Ovary (tissue), 9 donors: ENCODE results near the gene NAA10. TPM values are rescaled to one million over a fixed set of nuclear protein-coding genes. Genes with fewer than 3 reads are reported as not detected.
A peak's percentile ranks its signal among the peaks of the same experiment; 100 is the strongest.

Source experiments
- DNase-seq, 5 donors: peaks; one replicate each; pipeline ENCODE4 v3.0.0-alpha.2; 2019 to 2020
- H3K27ac ChIP-seq, 2 donors: fragments of 200-600 bp; one replicate each; pipeline versions ENCODE4 v1.5.1 to v1.8.0; 2019 to 2022
- H3K27me3 ChIP-seq: fragments of 200-600 bp; one replicate; pipeline ENCODE4 v1.8.0; 2022
- H3K36me3 ChIP-seq: fragments of 200-600 bp; sonication (generic); one replicate; pipeline ENCODE4 v1.5.1; 2019
- H3K4me1 ChIP-seq: one replicate; pipeline ENCODE4 v1.8.1; 2013; ENCODE audit warnings: mild to moderate bottlenecking, moderate library complexity; ENCODE audit not compliant: insufficient read depth
- H3K4me3 ChIP-seq: fragments of 200-600 bp; sonication (generic); one replicate; pipeline ENCODE4 v1.5.1; 2017
- H3K9me3 ChIP-seq, 2 donors: fragments of 200-600 bp in 1 of 2; sonication (generic) in 1 of 2; one replicate each; pipeline versions ENCODE4 v1.5.1 to v1.8.1; 2013 to 2019; ENCODE audit warnings: mild to moderate bottlenecking in 1 of 2, moderate library complexity in 1 of 2
- EP300 ChIP-seq: sonication (generic); formaldehyde crosslinking; IDR thresholded peaks from one replicate; pipeline ENCODE4 v1.6.1; 2017; ENCODE audit warnings: antibody characterized with exemption
- POLR2A ChIP-seq: fragments of 450-650 bp; IDR thresholded peaks from one replicate; pipeline ENCODE4 v1.6.1; 2017; ENCODE audit warnings: antibody characterized with exemption, mild to moderate bottlenecking, moderate library complexity
- WGBS, 3 donors: extraction: QIAGEN DNeasy Blood & Tissue Kit in 1 of 3; methylation state at CpG; one replicate each; pipeline versions ENCODE4 v1.1.5 to v1.1.7; 2013 to 2017; 5-methylcytosine and 5-hydroxymethylcytosine counted together
- intact Hi-C, 4 donors: fragments of 100-400 bp; cut with DNase I; formaldehyde crosslinking; loops; one replicate each; pipeline versions ENCODE4 v1.11.0 to v1.15.1; 2022 to 2023
- polyA plus RNA-seq, 2 donors: library from polyadenylated mRNA; stranded (reverse); fragments of 200-250 nt in 1 of 2; fragments of 350-450 nt in 1 of 2; fragmentation: Illumina TruSeq in 1 of 2; extraction: RNeasy Lipid Tissue Mini Kit (QIAGEN cat#74804) in 1 of 2; gene quantifications; one replicate each; pipeline ENCODE4 v1.2.3, GENCODE V29; 2013 to 2014
- total RNA-seq, 7 donors: library from RNA; depleted of rRNA in 2 of 7; stranded (reverse); fragments of >200 nt in 2 of 7; fragmentation: NEBNext Ultra II Directional in 3 of 7; extraction: Animal tissue kit (Norgen Biotek cat#: 25700) in 3 of 7; gene quantifications; one replicate each; pipeline versions ENCODE4 v1.1.0 to v1.2.4, GENCODE V29; 2016 to 2023
- TF ChIP-seq, protein P1 (sequence below), 3 donors: fragments of 450-650 bp in 2 of 3; fragments of 200-600 bp in 1 of 3; IDR thresholded peaks; one replicate each; pipeline versions ENCODE4 v1.5.1 to v1.8.0; 2016 to 2022; ENCODE audit warnings: antibody characterized with exemption in 3 of 3, mild to moderate bottlenecking in 1 of 3
- donor health status: DM: no; HTN: no; CAD: no; lungs with moderate emphysema.
- donor health status: DM: no; HTN: no; CAD: no.
- donor health status: Bipolar disorder and iron deficiency.
- donor health status: DM: yes; HTN: yes; CAD: no.
- donor health status: DM: no; HTN: no; CAD: no.
- donor health status: DM: yes; HTN: yes; CAD: no.

The NAA10 gene
- total and polyA plus RNA-seq, 9 donors: 36.7 to 95.5 (median 64.9) TPM

DNA sequence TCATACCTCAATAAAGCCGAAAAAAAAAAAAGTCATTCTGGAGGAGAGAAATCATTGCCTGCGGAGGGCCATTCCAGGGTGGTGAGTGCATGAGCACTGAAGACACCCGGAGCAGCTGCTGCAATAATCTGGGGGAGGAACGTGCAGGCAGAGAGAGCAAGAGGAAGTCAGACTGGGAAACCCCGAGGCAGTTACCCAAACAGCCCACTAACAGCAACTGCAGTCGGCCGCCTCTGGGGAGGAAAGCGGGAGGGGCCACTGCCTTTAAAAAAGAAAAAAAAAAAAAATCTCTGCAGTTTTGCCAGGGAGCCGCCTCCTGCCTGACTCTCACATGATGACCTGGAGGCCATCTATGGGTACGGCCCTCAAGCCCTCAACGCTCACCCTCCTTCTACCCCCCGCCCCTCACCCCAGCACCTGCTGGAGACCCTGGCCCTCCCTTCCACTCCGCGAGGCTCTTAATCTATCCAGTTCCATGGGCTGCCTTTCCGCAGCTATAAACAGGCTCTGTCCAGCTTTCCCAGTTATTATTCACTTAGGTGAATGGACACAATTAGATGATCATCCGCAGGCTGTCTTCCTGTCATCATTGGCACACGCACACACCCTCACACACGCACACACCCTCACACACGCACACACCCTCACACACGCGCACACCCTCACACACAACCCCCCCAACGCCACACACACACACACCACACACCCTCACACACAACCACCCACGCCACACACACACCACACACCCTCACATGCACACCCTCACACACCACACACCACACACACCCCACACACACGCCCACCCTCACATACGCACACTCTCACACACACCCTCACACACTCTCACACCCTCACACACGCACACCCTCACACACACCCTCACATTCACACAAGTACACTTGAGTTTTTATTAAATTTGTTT is 33.7 kb downstream of the NAA10 start:
- Histone ChIP-seq H3K9me3 (peaks cover 0 to 3% of the 10 kb centered on the region in 2 donors), H3K4me1 (no peaks in the 10 kb centered on the region), H3K27ac (no peak overlapping the region), H3K36me3 (no peaks in the 10 kb centered on the region), H3K27me3 (no peaks in the 10 kb centered on the region), H3K4me3 (no peak overlapping the region)
- intact Hi-C loops: no loop called here
- DNase-seq: peak in 1 of 5 donors; percentile 37
- WGBS, 3 donors: 41 to 50% (median 42%) methylated on average over 26 of the region's 26 CpGs
- TF ChIP-seq, protein P1, sequence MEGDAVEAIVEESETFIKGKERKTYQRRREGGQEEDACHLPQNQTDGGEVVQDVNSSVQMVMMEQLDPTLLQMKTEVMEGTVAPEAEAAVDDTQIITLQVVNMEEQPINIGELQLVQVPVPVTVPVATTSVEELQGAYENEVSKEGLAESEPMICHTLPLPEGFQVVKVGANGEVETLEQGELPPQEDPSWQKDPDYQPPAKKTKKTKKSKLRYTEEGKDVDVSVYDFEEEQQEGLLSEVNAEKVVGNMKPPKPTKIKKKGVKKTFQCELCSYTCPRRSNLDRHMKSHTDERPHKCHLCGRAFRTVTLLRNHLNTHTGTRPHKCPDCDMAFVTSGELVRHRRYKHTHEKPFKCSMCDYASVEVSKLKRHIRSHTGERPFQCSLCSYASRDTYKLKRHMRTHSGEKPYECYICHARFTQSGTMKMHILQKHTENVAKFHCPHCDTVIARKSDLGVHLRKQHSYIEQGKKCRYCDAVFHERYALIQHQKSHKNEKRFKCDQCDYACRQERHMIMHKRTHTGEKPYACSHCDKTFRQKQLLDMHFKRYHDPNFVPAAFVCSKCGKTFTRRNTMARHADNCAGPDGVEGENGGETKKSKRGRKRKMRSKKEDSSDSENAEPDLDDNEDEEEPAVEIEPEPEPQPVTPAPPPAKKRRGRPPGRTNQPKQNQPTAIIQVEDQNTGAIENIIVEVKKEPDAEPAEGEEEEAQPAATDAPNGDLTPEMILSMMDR (IDR thresholded peaks at IDR 0.05): no peak
- TF ChIP-seq EP300 (no peak), POLR2A (no peak)

DNA sequence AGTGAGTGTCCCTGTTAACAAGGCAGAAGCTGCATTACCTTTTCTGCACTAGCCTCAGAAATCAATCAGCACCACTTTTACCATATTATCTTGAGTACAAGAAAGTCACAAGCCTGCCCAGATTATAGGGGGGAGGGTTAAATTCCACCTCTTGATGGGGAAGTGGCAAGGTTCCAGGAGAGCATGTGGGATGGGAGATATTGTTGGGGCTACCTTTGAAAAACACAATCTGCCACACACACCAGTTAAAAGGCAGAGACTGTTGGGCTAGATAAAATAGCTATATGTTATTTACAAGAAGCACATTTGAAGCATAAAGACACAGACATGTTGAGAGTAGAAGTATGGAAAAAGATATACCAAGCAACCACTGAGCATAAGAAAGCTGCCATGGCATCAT is 36.9 kb downstream of the NAA10 start:
- intact Hi-C loops: no loop called here

DNA sequence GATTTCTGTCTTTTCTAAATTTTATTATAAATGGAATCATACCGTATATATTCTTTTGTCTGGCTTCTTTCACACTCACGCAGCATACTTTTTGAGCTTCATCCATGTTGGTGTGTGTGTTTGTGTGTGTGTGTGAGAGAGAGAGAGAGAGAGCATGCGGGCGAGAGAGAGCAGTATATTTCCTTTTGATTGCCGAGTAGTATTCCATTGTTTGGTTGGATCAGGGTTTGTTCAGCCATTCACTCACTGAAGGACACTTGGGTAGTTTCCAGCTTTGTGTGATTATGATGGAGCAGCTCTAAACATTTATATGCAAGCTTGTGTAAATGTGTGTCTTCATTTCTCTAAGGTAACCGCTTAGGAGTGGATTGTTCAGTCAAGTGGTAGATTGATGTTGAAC is 45.7 kb downstream of the NAA10 start:
- H3K4me1 ChIP-seq: no peaks in the 10 kb centered on the region
- no peaks in the 10 kb centered on the region for H3K9me3 ChIP-seq
- no peaks in the 10 kb centered on the region for H3K27me3 ChIP-seq
- intact Hi-C loops: no loop called here
- TF ChIP-seq EP300: no peak
- TF ChIP-seq, protein P1 (IDR thresholded peaks at IDR 0.05): no peak
- TF ChIP-seq POLR2A: no peak
- no peak for DNase-seq
- H3K27ac ChIP-seq: no peak overlapping the region
- no peaks in the 10 kb centered on the region for H3K36me3 ChIP-seq
- WGBS, 3 donors: 88 to 91% (median 88%) methylated on average over 6 of the region's 6 CpGs
- no peak overlapping the region for H3K4me3 ChIP-seq

More for the DNA sequence above, 36.9 kb downstream of the NAA10 start:
- Histone ChIP-seq H3K4me3 (no peak overlapping the region), H3K27me3 (no peaks in the 10 kb centered on the region), H3K4me1 (no peaks in the 10 kb centered on the region), H3K9me3 (peaks cover 0 to 3% of the 10 kb centered on the region in 2 donors), H3K27ac (no peak overlapping the region), H3K36me3 (no peaks in the 10 kb centered on the region)
- TF ChIP-seq EP300: no peak
- TF ChIP-seq, protein P1 (IDR thresholded peaks at IDR 0.05): no peak
- no peak for TF ChIP-seq POLR2A
- DNase-seq: no peak

DNA sequence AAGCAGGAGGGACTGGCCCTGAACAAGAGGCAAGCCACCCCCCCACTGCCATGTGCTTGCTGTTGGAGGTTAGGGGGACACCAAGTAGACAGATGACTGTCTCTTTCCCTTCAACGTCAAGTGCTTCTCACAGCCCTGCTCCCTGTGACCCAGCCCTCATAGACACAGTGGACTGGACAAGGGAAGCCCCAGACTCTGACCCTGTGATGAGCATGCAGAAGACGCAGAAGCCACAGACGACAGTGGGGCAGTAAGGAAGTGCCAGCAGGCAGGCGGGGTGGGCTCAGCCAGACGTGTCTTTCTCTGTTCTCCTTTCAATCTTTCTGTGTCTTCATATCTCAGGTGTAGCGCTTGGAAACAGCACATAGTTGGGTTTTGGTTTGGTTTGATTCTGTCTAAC is 46.5 kb downstream of the NAA10 start:
- no peak overlapping the region for H3K27ac ChIP-seq
- DNase-seq: no peak
- intact Hi-C loops: no loop called here
- WGBS, 3 donors: 61 to 64% (median 63%) methylated on average over 6 of the region's 6 CpGs
- no peaks in the 10 kb centered on the region for H3K9me3 ChIP-seq
- H3K4me3 ChIP-seq: no peak overlapping the region
- H3K4me1 ChIP-seq: no peaks in the 10 kb centered on the region
- TF ChIP-seq EP300 (no peak), POLR2A (no peak)
- TF ChIP-seq, protein P1 (IDR thresholded peaks at IDR 0.05): no peak
- no peaks in the 10 kb centered on the region for H3K36me3 ChIP-seq
- no peaks in the 10 kb centered on the region for H3K27me3 ChIP-seq
